COLO668 (cell line): ENCODE measurements around the gene MAFF.
A peak's percentile ranks its signal among the peaks of the same experiment; 100 is the strongest.
"Not testable (repeated sequence)": the region's sequence is repeated elsewhere in the genome, so short reads cannot be mapped to it uniquely, and the experiment has no call there.

ENCODE experiments used
- DNase-seq: peaks from one replicate; lab custom pipeline; 2025; ENCODE audit not compliant: unreplicated experiment; lab: John Stamatoyannopoulos, UW

Gene MAFF

DNA sequence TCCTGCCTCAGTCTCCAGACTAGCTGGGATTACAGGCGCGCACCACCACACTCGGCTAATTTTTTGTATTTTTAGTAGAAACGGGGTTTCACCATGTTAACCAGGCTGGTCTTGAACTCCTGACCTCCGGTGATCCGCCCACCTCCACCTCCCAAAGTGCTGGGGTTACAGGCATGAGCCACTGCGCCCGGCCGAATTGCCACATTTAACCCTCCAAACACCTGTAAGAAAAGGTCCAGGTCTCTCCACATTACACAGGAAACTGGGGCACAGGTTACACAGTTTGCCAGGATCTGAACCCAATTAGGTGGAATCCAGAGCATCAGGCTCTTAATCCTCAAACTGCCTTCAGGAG lies 24.2 kb upstream of the MAFF start:
- DNase-seq: not testable (repeated sequence)

DNA sequence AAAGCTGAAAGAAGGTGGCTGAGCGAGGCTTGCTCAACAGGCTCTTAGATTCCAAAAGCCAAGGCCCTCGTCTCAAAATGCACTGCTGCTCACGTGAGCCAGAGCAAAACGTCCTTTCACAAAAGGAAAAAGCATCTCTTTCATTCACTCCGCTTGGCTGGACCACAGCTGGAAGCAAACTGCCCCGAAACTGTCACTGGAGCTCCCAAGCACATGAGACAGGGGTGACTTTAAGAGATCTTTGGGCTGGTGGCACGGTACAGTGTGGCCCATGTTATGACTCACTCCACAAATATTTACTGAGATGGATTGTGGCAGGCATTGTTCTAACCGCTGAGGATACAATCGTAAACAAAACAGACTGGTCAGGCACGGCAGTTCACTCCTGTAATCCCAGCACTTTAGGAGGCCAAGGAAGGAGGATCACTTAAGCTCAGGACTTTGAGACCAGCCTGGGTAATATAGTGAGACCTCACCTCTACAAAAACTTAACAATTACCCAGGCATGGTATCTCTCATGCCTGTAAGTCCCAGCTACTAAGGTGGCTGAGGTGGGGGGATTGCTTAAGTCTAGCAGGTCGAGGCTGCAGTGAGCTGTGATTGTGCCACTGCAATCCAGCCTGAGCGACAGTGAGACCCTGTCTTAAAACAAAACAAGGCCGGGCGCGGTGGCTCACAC lies 23.7 kb upstream of the MAFF start:
- DNase-seq: peak; percentile 75

DNA sequence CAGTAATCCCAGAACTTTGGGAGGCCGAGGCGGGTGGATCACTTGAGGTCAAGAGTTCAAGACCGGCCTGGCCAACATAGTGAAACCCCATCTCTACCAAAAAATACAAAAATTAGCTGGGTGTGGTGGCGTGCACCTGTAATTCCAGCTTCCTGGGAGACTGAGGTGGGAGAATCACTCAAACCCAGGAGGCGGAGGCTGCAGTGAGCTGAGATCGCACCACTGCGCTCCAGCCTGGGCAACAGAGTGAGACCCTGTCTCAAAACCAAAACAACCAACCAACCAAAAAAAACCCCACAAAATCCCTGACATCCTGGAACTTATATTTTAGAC lies 23.2 kb upstream of the MAFF start:
- DNase-seq: not testable (repeated sequence)

DNA sequence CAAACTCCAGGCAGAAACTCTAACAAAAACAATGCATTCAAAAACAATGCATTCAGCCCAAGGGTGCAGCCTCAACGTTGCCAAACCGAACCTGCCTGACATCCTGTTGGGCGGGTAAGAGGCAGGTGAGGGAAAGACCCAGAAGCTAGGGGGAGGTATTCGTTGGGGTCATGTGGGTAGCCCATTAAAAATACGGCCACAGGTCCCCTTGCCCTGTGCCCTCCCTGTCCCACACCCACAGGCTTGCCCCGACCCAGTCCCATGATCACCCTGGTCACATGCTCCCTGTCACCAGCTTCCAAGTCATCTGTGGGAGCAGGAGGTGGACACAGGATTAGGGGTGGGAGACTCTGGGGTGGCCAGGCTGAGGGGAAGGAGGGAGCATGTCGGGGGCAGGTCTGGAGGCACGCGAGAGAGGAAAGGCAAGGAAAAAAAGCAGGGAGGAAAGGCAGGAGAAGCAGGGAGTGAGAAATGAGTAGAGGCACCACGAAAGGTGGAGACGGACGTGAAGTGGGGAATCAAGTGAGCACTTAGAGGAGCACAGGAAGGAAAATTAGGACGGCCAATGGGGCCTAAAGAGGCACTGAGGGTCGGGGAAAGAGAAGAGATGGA lies 20.8 kb upstream of the MAFF start:
- DNase-seq: peak; percentile 56

DNA sequence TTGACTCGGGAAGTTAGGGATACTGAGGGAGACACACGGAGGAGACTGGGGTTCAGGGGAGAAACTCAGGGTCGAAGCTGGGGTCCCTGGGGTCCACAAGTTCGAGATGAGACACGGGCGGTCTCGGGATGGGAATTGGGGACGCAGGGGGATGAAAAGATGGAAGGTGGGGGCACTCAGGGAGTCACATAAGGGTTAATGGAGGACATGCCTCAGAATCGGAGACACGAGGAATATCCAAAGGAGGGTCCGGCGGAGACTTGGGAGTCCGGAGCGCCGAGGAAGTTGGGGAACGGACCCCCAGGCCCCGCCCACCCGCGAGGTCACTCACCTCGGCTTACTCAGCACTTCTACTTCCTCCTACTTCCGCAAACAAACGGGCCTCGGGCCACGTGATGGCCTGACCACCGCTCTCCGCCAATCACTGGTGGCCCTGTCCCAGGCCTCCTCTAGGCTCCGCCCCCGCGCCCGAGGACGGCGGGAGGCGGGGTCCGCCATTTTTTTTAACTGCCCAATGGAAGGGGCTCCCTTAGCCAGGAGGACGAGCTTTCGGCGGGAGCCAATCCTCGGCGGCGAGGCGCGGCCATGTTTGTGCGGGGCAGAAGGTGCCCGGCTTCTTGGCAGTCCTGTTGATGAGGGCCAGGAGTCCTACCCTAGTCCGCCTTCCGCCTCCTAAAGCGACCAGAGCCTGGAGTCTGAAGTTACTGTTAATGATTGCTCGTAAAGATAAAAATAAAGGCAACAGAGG lies 20.2 kb upstream of the MAFF start, which contains the start of gene PLA2G6:
PLA2G6 (minus strand) TSS at position 378 of the 748 bp plus-strand sequence. CDS start 12,404 bp downstream, outside the sequence.
- peak; percentile 99 for DNase-seq

DNA sequence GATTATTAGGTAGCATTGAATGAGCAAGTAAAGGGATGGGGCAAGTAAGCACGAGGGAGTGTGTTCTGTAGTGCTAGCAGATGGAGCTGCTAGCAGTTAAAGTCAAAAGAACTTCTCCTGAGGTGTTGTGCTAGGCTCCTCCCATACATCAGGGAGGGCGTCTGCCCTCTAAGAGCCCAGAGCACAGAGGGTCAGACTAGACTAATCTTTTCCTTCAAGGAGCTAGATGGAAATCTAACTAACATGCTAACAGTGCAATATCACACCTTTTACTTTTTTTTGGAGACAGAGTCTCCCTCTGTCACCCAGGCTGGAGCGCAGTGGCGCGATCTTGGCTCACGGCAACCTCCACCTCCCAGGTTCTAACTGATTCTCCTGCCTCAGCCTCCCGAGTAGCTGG lies 17.0 kb upstream of the MAFF start:
- no peak for DNase-seq

DNA sequence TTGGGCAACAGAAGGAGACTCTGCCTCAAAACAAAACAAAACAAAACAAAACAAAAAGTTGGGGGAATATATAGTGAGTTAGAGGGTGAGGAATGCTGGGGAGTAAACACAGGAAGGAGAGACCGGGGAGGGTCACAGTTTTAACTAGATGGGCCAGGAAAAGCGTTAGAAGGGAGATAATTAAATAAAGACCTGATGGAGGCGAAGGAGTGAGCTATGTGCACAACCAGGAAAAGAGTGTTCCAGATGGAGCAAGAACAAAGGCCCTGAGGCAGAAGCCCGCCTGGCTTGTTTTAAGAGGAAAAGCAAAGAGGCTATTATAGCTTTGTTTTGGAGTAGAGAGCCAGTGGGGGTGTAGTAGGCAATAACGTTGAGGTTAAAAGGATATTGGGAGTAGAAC lies 15.4 kb upstream of the MAFF start:
- no peak for DNase-seq

DNA sequence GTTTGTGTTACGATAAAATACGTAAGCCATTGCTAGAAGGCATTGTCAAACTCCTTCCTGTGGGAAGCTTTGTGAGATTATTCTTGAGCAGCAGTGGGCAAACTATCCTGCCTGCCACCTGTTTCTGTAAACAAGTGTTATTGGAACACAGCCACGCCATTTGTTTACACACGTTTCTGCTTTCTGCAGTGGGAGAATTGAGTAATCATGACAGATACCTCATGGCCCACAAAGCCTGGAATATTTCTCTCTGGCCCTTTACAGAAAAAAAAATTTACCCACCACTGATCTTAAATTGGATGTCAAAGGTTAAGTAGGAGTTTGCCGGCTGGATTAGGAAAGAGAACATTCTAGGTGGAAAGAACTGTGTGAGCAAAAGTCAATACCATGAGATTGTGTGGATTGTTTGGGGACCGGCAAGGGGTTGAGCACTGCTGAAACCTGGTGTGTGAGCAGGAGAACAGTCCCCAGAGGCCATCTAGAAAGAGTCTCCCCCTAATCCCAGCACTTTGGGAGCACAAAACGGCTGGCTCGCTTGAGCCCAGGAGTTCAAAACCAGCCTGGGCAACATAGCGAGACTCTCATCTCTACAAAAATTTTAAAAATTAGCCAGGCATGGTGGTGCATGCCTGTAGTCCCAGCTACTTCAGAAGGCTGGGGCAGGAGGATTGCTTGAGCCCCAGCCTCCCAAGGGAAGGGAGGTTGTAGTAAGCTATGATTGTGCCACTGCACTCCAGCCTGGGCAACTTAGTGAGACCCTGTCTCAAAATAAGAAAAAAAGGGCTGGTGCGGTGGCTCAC lies 14.2 kb upstream of the MAFF start:
- DNase-seq: peak; percentile 47

DNA sequence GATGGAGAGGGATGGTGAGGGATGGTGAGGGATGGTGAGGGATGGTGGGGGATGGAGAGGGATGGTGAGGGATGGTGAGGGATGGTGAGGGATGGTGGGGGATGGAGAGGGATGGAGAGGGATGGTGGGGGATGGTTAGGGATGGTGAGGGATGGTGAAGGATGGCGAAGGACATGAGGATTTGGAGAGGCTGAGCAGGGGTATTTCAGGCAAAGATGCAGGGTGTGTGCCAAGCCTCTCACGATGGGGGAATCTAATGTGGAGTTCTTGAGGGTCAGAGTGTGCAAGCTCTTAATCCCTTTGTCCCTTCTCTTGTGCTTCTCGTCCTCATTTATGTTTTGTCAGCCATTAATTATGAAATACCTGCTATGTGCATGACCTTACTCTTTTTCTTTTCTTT lies 12.7 kb upstream of the MAFF start:
- no peak for DNase-seq

DNA sequence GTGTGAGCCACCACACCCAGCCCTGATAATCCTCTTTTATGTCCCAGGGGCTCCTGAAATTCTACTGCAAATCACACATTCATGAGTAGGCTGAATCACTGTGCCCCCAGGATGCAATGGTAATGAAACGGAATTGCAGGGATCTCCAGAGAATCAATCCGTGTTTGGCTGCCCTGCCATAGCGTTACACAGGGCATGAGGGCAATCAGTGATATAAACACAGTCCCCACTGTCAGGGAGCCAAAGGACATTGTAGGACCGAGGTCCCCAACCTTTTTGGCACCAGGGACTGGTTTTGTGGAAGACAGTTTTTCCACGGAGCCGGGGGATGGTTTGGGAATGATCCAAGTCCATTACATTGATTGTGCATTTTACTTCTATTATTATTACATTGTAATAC lies 11.2 kb upstream of the MAFF start:
- DNase-seq: no peak

DNA sequence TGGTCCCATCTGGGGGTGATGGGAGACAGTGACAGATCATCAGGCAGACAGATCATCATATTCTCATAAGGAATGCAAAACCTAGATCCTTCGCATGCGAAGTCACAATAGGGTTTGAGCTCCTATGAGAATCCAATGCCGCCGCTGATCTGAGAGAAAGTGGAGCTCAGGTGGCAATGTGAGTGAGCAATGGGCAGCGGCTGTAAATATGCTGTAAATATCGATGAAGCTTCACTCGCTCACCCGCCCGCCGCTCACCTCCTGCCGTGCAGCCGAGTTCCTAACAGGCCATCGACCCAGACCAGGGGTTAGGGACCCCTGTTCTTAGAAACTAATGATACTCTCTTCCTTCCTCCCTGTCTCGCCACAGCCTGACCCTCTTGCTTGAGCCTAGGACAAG lies 10.7 kb upstream of the MAFF start:
- DNase-seq: no peak

DNA sequence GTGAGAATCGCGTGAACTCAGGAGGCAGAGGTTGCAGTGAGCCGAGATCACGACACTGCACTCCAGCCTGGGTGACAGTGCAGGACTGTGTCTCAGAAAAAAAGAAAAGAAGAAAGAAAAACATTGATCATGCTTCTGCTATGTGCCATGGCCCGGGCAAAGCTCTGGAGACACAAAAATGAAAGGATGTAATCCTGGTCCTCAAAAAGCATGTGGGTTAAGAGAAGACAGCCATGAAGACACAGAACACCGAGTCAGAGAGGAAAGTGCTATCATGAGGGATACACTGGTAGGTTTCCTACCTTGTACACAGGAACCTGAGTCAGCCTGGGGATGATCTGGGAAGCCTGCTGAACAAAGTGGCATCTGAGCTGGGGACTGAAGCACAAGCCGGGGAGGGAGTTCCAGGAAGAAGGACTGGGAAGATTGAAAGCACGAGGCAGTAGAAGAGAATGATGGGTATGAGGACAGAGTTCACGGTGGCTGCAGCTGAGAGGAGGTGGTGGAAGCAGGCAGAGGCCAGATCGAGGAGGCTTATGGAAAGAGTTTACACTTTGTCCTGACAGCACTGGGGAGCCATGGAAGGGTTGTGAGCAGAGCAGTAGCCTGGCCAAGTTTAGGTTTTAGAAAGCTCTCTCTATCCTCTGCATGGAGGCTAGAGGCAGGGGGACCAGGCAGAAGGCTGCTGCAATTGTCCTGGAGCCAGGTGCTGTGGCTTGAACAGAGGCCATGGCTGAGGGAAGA lies 9.9 kb upstream of the MAFF start:
- DNase-seq: no peak

DNA sequence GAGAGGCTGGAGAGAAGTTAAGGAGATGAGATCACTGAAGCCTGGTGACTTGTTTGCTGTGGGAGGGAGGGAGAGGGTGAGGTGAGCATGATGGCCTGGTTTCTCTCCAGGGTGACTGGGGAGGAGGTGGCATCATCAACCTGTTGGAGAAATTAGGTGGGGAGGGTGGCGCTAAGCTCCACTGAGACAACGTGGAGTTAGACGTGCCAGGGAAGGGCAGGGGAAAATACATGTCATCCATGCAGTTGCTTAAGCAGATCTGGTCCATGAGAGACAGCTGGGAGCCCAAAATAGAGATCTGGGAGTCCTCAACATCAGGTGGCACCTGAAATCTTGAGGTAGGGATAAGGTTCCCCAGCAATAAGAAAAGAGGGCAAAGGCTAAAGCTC lies 9.3 kb upstream of the MAFF start:
- no peak for DNase-seq

DNA sequence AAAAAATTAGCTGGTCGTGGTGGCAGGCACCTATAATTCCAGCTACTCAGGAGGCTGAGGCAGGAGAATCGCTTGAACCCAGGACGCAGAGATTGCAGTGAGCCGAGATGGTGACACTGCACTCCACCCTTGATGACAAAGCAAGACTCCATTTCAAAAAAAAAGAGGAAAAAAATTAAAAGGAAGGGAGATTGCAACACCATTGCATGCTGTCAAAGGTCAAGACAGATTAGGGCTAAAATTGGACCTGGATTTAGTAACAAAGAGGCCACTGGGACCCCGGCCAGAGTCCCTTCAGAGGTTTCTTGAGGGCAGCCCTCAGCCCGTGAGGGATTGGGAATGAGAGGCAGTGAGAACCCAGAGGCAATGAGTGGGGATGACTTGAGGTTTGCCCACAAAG lies 8.2 kb upstream of the MAFF start:
- no peak for DNase-seq

DNA sequence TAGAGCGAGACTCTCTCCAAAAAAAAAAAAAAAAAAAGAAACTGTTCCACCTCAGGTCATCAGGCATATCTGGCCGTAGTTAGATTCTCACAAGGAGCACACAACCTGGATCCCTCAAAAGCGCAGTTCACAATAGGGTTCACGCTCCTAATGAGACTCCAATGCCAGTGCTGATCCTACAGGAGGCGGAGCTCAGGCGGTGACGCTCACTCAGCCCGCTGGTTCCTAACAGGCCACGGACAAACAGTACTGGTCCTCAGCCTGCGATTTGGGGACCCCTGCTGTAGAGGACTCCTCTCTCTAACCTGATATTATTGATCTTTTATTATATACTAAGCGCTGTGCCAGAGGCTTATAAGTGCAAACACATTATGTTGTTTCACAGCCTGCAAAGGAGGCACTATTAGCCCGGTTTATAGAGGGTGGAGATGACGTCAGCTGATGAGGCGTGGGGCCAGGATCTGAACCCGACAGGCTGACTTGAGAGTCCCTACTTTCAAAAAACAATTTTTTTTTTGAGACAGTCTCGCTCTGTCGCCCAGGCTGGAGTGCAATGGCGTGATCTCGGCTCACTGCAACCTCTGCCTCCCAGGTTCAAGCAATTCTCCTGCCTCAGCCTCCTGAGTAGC lies 4.9 kb upstream of the MAFF start:
- DNase-seq: peak; percentile 41

DNA sequence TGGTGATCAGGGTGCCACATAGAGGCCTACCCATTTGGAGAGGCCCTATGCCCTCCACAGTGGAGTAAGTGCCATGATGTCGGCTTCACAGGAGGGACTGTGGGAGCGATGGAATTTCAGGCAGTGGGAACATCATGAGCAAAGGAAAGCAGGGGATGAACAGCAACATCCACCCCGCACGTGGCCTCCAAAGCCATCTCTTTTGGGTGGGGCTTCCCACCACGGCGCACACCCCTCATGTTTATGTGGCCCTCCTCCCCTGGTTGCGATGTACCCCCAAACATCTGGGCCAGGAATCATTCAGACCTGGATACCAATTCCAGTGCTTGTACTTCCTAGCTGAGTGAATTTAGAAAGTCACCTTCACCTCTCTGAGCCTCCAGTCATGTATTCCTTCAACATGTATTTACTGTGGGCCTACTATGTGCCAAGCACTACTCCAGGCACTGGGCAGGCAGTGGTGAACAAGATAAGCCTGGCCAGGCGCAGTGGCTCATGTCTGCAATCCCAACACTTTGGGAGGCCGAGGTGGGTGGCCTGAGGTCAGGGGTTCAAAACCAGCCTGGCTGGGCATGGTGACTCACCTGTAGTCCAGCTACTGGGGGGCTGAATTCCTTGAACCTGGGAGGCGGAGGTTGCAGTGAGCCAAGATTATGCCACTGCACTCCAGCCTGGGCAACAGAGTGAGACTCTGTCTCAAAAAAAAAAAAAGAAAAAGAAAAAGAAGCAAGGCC lies 1.8 kb upstream of the MAFF start:
- DNase-seq: no peak

DNA sequence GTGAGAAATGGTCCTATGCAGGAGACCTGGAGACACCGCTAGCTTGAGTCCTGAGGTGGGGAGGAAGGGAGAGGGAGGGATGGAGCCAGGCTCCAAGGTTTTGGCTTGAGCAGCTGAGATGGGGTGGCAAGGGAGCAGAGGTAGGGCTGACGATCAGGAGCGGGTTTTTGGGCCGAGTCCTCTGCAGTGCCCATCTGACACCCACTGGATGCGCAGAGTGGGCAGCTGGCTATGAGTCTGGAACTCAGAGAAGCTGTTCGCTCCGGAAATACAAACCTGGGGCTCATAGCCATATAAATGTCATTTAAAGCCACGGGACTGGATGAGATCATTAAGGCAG lies 453 bp upstream of the MAFF start:
- DNase-seq: no peak

DNA sequence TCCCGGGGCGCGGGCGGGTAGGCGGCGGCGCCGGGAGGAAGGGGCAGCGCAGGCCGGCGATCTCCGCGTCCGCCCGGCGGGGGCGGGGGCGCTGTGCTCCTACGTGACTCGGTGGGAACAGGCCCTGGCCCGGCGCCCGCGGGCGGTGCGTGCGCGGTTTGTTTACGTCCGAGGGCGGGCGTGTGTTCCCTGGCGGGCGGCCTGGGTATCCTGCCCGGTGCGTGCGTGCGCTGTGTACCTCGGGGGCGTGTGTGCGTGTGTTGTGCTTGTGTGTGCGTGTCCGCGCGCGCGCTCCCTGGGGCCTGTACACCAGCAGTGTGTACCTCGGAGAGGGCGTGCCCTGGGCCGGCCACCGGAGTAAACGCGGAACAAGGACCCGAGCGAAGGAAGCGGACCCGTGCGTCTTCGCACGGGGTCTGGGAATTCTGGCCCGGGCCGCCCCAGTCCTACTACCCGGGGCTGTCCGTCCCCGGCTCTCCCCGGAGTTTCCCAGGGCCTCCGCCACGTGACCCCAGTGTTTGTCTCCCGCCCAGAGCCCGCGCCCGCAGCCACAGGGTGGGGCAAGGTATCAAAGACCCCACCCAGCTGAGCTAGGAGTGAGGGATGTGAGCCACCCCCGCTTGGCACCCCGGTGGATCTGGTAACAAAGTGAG lies 769 bp downstream of the MAFF start:
- peak; percentile 79 for DNase-seq

DNA sequence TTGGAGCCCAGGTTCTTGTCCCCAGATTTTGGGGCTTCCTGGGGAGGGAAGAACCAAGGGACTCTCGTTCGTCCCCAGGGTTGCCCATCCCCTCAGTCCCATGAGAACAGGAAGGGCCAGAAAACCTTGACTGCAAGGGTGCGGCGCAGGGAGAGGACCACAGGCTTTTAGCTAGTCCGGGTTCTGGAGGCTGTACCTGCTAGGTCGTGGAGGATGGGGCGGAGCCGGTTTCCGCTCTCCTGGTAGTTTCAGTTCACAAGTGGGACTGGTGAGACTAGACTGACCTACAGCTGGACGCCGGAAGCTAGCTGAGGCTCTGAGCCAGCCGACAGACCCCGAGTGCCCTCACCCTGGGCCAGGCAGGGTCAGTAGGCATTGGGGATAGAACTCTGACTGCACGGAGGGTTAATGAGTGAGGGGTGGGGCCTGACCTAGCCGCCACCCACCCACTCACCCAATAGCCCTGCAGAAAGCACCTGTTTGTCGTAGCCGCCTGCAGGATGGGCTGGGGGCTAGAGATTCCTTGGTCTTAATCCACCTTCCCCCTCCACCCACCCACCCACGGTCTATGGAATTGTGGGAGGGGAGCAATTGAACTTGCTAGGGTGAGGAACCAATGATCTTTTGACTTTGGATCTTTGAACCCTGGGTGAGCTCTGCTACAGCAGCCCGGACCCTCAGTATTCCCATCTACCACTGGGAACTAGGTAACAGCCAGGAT lies 1.5 kb downstream of the MAFF start:
- peak; percentile 68 for DNase-seq
